ENCODE measurements around the gene FGF14.

Gene FGF14

DNA sequence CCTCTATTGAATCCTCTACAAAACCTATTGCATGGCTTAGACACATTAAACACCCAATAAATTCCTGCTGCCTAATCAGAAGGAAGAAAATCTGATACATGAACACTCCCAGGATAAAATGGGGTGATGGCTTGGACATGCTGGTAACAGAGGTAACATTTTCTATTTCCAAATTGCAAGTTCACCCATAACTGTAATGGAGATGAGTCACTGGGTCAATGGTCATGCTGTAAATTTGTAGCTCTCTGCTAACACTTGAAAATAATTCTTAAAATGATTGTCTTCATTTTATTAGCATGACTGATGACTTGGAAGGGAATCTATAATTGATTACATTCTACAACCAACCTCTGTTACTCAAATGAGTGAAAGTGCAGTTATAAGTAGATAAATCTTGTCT, 434.1 kb downstream of the FGF14 start:
- no peak overlapping the region for H3K4me3 Mint-ChIP-seq
- H3K27ac Mint-ChIP-seq, result no peak overlapping the region
- H3K27me3 Mint-ChIP-seq (ENCODE audit: low read depth, poor library complexity), result peaks cover 12% of the 10 kb centered on the region
- no peaks in the 10 kb centered on the region for H3K36me3 Mint-ChIP-seq (ENCODE audit: low read depth)
- H3K4me1 Mint-ChIP-seq, result no peaks in the 10 kb centered on the region
- DNase-seq, result no peak
- H3K9me3 Mint-ChIP-seq, result no peaks in the 10 kb centered on the region
- TF ChIP-seq, protein P1, sequence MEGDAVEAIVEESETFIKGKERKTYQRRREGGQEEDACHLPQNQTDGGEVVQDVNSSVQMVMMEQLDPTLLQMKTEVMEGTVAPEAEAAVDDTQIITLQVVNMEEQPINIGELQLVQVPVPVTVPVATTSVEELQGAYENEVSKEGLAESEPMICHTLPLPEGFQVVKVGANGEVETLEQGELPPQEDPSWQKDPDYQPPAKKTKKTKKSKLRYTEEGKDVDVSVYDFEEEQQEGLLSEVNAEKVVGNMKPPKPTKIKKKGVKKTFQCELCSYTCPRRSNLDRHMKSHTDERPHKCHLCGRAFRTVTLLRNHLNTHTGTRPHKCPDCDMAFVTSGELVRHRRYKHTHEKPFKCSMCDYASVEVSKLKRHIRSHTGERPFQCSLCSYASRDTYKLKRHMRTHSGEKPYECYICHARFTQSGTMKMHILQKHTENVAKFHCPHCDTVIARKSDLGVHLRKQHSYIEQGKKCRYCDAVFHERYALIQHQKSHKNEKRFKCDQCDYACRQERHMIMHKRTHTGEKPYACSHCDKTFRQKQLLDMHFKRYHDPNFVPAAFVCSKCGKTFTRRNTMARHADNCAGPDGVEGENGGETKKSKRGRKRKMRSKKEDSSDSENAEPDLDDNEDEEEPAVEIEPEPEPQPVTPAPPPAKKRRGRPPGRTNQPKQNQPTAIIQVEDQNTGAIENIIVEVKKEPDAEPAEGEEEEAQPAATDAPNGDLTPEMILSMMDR (IDR thresholded peaks at IDR 0.05), result no peak

DNA sequence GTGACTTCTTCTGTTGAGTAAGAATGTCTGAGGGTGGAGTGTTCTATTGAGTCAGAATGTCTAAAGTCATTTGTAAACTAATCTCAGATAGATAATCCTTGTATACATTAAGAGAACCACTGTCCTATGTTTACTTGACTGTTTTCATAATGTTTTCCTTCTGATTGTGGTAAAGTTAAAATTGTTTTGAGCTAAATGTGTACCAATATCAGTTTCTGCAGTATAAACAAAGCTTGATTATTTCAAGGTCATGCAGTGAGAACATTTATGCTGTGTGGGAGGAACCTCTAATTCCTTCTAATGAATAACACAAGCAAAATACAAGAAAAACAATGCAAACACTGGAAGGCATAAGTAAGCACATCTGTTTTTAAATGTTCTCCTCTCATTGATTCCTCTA, 434.6 kb downstream of the FGF14 start:
- no peak for DNase-seq
- TF ChIP-seq, protein P1 (IDR thresholded peaks at IDR 0.05), result no peak
- Mint-ChIP-seq H3K4me3 (no peak overlapping the region), H3K4me1 (no peaks in the 10 kb centered on the region), H3K27ac (no peak overlapping the region), H3K9me3 (no peaks in the 10 kb centered on the region), H3K36me3 (ENCODE audit: low read depth) (no peaks in the 10 kb centered on the region), H3K27me3 (ENCODE audit: low read depth, poor library complexity) (peaks cover 8% of the 10 kb centered on the region)

DNA sequence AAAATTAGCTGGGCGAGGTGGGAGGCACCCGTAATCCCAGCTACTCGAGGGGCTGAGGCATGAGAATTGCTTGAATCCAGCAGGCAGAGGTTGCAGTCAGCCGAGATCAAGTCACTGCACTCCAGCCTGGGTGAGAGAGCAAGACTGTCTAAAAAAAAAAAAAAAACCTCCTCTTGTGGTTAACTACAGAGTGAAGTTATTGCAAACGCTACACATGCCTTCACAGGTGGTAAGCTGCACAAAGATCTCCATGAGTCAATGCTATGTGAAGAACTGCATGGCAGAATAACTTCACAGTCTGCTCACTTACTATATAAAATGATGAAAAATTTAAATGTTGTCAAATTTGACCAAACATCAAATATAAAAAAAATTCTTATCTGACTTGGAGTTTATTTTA, 436.8 kb downstream of the FGF14 start:
- Mint-ChIP-seq H3K27me3 (ENCODE audit: low read depth, poor library complexity) (peaks cover 5% of the 10 kb centered on the region), H3K9me3 (peaks cover 7% of the 10 kb centered on the region), H3K27ac (no peak overlapping the region), H3K36me3 (ENCODE audit: low read depth) (no peaks in the 10 kb centered on the region), H3K4me1 (no peaks in the 10 kb centered on the region), H3K4me3 (no peak overlapping the region)
- DNase-seq, result no peak
- TF ChIP-seq, protein P1 (IDR thresholded peaks at IDR 0.05), result no peak

DNA sequence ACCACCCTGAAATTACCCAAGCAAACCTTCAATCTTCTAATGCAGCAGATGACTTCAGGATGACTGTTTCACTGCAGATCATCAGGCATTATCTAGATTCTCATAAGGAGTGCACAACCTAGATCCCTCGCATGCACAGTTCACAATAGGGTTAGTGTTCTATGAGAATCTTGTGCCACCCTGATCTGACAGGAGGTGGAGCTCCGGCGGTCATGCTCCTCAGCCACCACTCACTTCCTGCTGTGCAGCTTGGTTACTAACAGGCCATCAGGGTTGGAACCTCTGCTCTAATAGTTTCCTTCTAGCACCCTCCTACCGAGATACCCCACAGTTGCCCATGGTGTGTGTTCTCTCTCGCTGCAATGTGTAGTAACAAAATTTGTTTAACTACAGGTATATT, 442.8 kb downstream of the FGF14 start:
- Mint-ChIP-seq H3K4me1 (peaks cover 5% of the 10 kb centered on the region), H3K27me3 (ENCODE audit: low read depth, poor library complexity) (peaks cover 8% of the 10 kb centered on the region), H3K27ac (no peak overlapping the region), H3K9me3 (peaks cover 19% of the 10 kb centered on the region), H3K36me3 (ENCODE audit: low read depth) (no peaks in the 10 kb centered on the region), H3K4me3 (no peak overlapping the region)
- TF ChIP-seq, protein P1 (IDR thresholded peaks at IDR 0.05), result no peak
- DNase-seq, result no peak

DNA sequence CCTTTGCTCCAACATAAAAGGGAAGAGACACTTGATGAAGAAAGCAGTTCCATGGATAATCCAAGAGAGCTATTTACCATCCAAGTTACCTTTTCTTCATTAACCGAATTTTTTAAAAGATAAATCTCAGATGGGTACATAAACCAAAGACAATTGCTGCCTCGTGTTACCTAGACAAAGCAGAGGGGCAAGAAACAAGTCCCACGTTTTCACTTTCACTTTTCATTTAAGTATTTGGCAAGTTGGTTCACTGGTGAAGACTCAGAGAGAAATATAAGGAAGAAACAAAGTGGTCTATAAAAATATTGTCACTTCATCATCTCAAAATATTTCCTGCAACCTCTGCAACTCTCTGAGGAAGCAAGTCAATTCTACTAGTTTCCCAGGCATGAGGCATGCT, 446.1 kb downstream of the FGF14 start:
- no peak overlapping the region for H3K4me3 Mint-ChIP-seq
- no peaks in the 10 kb centered on the region for H3K36me3 Mint-ChIP-seq (ENCODE audit: low read depth)
- H3K27ac Mint-ChIP-seq, result no peak overlapping the region
- TF ChIP-seq, protein P1 (IDR thresholded peaks at IDR 0.05), result no peak
- H3K27me3 Mint-ChIP-seq (ENCODE audit: low read depth, poor library complexity), result peaks cover 3% of the 10 kb centered on the region
- H3K9me3 Mint-ChIP-seq, result peaks cover 12% of the 10 kb centered on the region
- no peak for DNase-seq
- H3K4me1 Mint-ChIP-seq, result peaks cover 15% of the 10 kb centered on the region

DNA sequence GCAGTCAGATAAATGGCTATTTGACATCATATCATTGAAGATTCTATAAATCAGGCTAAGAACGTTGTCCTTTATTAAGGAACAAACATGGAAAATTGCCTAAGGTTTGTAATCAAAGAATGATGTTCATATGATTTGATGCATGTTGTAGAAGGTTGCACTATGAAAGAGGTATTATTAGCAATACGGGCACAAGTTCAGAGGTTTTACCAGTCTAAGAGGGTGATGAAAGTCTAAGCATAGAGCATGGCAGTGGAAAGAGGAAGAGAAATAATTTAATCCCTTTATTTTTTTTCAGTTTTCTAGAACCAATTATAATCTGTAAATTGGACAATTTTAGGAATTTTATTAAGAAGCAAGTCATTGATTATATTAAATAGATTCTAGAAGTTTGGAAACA, 450.7 kb downstream of the FGF14 start:
- Mint-ChIP-seq H3K4me3 (no peak overlapping the region), H3K27ac (no peak overlapping the region), H3K9me3 (no peaks in the 10 kb centered on the region), H3K4me1 (peaks cover 15% of the 10 kb centered on the region), H3K27me3 (ENCODE audit: low read depth, poor library complexity) (peaks cover under 1% of the 10 kb centered on the region), H3K36me3 (ENCODE audit: low read depth) (no peaks in the 10 kb centered on the region)
- TF ChIP-seq, protein P1 (IDR thresholded peaks at IDR 0.05), result no peak
- no peak for DNase-seq
